GM12801 (cell line): ENCODE results near the gene KRT31.

Source experiments
- CTCF ChIP-seq: IDR thresholded peaks from one replicate; pipeline ENCODE4 v1.5.1; 2011; ENCODE audit warnings: control low read depth; ENCODE audit not compliant: insufficient read length; ENCODE audit errors: extremely low read depth

Gene KRT31

DNA sequence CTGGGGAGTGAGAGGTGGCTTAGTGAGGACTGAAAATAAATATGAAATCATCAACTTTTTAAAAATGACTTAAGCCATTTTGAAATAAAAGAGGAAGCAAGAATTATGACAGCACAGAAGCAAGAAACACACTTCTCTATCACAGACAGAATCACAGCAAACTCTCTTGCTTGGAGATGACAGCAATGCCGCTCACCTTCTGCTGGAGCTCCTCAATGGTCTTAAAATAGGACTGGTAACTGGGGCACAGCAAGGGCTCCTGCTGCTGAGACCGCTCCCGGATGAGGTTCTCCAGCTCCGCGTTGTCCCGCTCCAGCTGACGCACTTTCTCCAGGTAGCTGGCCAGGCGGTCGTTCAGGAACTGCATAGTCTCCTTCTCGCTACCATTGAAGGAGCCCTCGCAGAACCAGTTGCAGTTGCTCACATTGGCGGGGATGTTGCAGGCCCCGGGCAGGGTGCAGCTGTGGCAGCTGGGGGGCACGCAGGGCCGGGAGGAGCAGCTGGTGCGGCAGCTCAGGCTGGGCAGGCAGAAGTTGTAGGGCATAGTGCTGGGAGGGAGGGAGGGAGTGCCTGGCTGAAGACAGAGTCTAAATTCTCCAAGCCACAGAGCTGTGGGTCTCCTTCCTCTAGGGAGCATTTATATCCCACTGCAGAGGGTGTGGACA lies at the start of gene KRT31:
Gene KRT31, minus strand, starts transcription at position 613 of the 665 bp plus-strand sequence. Its CDS starts 69 bp downstream, at position 544.
- TF ChIP-seq CTCF, result no peak

GRCh38 chr17:41446806-41447205 lies 49.4 kb upstream of the KRT31 start:
- no peak for TF ChIP-seq CTCF

GRCh38 chr17:41444640-41445039 lies 47.2 kb upstream of the KRT31 start:
- TF ChIP-seq CTCF, result no peak

- TF ChIP-seq CTCF, result no peak
Measured at GRCh38 chr17:41444186-41444585, 46.8 kb upstream of the KRT31 start.

GRCh38 chr17:41442739-41443138 lies 45.3 kb upstream of the KRT31 start:
- TF ChIP-seq CTCF, result no peak

GRCh38 chr17:41440531-41441033 lies 43.2 kb upstream of the KRT31 start, which contains the start of gene KRT38:
Gene KRT38, minus strand, starts transcription at chr17:41440983. Its CDS starts 62 bp downstream, at chr17:41440921.
- no peak for TF ChIP-seq CTCF

DNA sequence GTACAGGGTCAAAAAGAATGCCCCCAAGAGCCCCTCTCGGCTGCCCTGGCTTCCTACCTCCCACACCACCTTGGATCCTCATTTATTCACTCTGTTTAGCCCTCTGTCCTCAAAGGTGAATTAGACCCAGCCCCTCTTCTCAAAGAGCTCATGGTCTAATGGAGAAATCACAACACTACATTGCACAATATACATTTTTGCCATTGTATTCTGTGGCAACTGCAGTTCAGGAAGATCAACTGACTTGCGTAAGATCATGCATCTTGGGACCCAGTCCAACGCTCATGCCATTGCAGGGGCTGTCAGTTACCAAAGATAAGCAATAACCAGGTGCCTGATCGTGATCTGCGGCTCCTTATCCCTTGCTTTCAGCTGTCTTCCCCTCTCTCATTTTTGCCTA lies 42.0 kb upstream of the KRT31 start:
- no peak for TF ChIP-seq CTCF

DNA sequence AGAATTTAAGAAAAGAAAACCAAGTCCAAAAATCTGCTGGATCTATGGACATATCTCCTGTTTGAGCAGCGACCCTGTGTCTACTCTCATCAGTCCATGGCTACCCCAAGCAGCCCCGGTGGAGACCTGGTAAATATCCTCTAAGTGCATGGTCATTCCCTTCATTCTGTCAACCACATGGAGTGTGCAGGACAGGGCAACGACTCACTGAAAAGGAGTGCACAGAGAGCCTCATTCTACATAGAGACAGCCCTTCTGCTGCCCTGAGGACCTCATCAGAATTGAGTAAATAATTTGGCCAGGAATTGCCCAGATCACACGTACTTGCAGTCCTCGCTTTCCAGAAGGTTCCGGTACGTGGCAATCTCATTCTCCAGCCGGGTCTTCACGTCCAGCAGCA lies 40.4 kb upstream of the KRT31 start:
- no peak for TF ChIP-seq CTCF
